Esophagus squamous epithelium (tissue), 5 donors: Measurements from ENCODE around the gene CCNL2. TPM values are rescaled to one million over a fixed set of nuclear protein-coding genes. Genes with fewer than 3 reads are reported as not detected.
"Not testable (repeated sequence)": the region's sequence is repeated elsewhere in the genome, so short reads cannot be mapped to it uniquely, and the experiment has no call there.

ENCODE experiments used
- DNase-seq: peaks from one replicate; lab custom pipeline; 2025; lab: John Stamatoyannopoulos, UW
- H3K27ac ChIP-seq, 4 donors: fragments of 200-600 bp; sonication (generic); one replicate each; pipeline ENCODE4 v1.5.1; 2016 to 2019; ENCODE audit warnings: mild to moderate bottlenecking in 1 of 4
- H3K27me3 ChIP-seq, 4 donors: fragments of 200-600 bp; sonication (generic); 1 replicate in 3 of 4; 2 replicates in 1 of 4; pipeline versions ENCODE4 v1.5.1 to v1.6.0; 2017 to 2021; ENCODE audit warnings: antibody characterized with exemption in 1 of 4
- H3K36me3 ChIP-seq, 3 donors: fragments of 200-600 bp; sonication (generic); one replicate each; pipeline ENCODE4 v1.5.1; 2016 to 2019
- H3K4me1 ChIP-seq, 3 donors: fragments of 200-600 bp; sonication (generic); one replicate each; pipeline ENCODE4 v1.5.1; 2017 to 2019
- H3K4me3 ChIP-seq, 4 donors: fragments of 200-600 bp; sonication (generic); 1 replicate in 3 of 4; 2 replicates in 1 of 4; pipeline ENCODE4 v1.5.1; 2016 to 2019; ENCODE audit warnings: mild to moderate bottlenecking in 2 of 4, moderate library complexity in 1 of 4
- H3K9me3 ChIP-seq, 3 donors: fragments of 200-600 bp; sonication (generic); one replicate each; pipeline ENCODE4 v1.5.1; 2016 to 2019
- POLR2A ChIP-seq, 4 donors: fragments of 450-650 bp; IDR thresholded peaks; one replicate each; pipeline ENCODE4 v1.6.1; 2017; ENCODE audit warnings: antibody characterized with exemption in 4 of 4, mild to moderate bottlenecking in 4 of 4, moderate library complexity in 3 of 4
- WGBS, 2 donors: methylation state at CpG; one replicate each; pipeline ENCODE4 v1.1.5; 2018; 5-methylcytosine and 5-hydroxymethylcytosine counted together
- intact Hi-C: fragments of 100-400 bp; cut with DNase I; formaldehyde crosslinking; loops from one replicate; pipeline ENCODE4 v1.15.0; 2022
- total RNA-seq, 4 donors: library from RNA; depleted of rRNA; stranded (reverse); fragments of >200 nt; gene quantifications; one replicate each; pipeline ENCODE4 v1.1.0, GENCODE V29; 2016
- TF ChIP-seq, protein P1 (sequence below), 6 experiments: fragments of 450-650 bp in 4 of 6; fragments of 200-600 bp in 2 of 6; sonication (generic) in 2 of 6; IDR thresholded peaks; one replicate each; pipeline ENCODE4 v1.5.1; 2016 to 2019; ENCODE audit warnings: antibody characterized with exemption in 6 of 6, mild to moderate bottlenecking in 4 of 6, moderate library complexity in 4 of 6
- donor health status: DM: yes; HTN: yes; CAD: no.

Gene CCNL2
- total RNA-seq, 4 donors from 2014 or later: 42.5 to 213 (median 104) TPM

DNA sequence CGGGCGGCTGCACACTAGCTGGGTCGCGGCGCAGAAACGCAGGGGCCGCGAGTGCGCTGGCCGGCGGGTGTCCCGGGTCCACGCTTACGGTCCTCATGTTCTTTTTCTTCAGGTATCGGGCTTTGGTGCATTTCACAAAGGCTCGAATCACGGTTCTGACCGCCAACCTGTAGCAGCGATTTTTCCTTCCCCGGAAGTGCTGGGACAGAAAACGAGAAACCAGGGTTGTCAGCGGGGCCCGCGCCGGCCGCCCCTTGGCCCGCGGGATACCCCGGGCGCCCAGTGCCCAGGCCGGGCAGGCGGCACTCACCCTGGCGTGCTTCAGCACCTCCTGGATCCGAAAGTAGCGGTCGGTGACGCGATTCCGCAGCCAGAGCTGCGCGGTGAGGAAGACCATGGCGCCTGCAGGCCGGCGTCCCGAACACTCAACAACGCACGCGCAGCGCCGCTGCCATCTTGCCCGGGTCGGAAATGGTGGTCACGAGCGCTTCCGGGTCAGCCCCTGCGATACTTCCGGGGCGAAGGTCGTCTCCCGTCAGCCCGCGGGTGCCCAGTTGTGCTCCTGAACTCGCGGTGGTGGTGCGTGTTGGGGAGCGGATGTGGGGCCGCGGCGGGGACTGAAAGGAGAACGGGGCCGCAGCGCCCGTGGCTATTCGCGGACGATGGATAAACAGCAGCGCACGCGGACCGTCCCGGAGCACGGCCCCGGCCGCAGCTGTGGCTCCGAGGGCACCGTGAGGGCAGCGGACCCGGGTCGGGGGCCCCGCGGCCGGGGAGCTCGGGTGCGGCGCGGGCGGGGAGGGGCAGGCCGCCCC, 7.9 kb upstream of the CCNL2 start, which contains the start of gene MRPL20:
Gene MRPL20 (minus strand): TSS at position 473 of the 815 bp plus-strand sequence. CDS start 76 bp downstream, at position 397.
- H3K9me3 ChIP-seq: no peaks in the 10 kb centered on the region
- H3K4me1 ChIP-seq: peaks cover 20 to 72% (median 30%) of the 10 kb centered on the region in 3 donors
- DNase-seq: peak; percentile 71
- 0% methylated on average over 15 of the region's 98 CpGs; no CpG with 5 or more reads in 1 of the 2 donors for WGBS, 2 donors
- TF ChIP-seq, protein P1, sequence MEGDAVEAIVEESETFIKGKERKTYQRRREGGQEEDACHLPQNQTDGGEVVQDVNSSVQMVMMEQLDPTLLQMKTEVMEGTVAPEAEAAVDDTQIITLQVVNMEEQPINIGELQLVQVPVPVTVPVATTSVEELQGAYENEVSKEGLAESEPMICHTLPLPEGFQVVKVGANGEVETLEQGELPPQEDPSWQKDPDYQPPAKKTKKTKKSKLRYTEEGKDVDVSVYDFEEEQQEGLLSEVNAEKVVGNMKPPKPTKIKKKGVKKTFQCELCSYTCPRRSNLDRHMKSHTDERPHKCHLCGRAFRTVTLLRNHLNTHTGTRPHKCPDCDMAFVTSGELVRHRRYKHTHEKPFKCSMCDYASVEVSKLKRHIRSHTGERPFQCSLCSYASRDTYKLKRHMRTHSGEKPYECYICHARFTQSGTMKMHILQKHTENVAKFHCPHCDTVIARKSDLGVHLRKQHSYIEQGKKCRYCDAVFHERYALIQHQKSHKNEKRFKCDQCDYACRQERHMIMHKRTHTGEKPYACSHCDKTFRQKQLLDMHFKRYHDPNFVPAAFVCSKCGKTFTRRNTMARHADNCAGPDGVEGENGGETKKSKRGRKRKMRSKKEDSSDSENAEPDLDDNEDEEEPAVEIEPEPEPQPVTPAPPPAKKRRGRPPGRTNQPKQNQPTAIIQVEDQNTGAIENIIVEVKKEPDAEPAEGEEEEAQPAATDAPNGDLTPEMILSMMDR (IDR thresholded peaks at IDR 0.05): peak in 1 of 6 experiments; percentile 34
- peak in 3 of 4 donors; percentile 9 to 76 (median 65) for TF ChIP-seq POLR2A (IDR thresholded peaks at IDR 0.05)
- H3K27me3 ChIP-seq: no peaks in the 10 kb centered on the region
- peak within 1 kb of the TSS; percentile 85 to 94 (median 90) for H3K27ac ChIP-seq
- peak within 1 kb of the TSS; percentile 77 to 93 (median 84) for H3K4me3 ChIP-seq
- H3K36me3 ChIP-seq: peaks cover 5 to 55% (median 24%) of the 10 kb centered on the region in 3 donors
- intact Hi-C loops: no loop called here

DNA sequence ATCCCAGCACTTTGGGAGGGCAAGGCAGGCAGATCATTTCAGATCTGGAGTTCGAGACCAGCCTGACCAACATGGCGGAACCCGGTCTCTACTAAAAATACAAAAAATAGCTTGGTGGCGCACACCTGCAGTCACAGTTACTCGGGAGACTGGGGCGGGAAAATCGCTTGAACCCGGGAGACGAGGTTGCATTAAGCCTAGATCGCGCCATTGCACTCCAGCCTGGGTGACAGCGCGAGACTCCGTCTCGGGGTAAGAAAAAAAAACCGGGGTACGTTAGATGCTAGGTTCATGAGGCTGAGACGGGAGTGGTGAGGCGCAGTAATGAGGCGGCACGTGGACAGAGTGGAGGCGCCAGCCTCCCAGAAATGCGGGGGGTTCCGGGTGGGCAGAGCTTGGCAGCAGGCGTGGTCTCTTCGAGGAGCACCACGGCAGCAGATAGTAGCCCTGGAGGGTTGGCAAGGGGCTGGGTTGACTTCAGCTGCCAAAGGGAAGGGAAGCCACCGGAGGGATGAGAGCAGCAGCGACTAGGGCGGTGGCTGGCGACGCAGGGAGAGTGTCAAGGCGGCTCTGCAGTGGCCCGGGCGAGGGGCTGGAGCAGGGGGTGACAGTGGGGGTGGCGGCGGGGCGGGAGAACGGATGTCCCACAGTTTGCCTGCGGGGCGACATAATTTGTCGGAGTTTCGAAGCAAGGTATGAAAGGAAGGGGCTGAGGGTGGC, 7.1 kb upstream of the CCNL2 start:
- Histone ChIP-seq H3K9me3 (no peaks in the 10 kb centered on the region), H3K4me1 (peaks cover 22 to 79% (median 30%) of the 10 kb centered on the region in 3 donors), H3K27me3 (no peaks in the 10 kb centered on the region), H3K4me3 (peak overlapping the region; percentile 77 to 93 (median 84)), H3K36me3 (peaks cover 5 to 62% (median 24%) of the 10 kb centered on the region in 3 donors), H3K27ac (peak overlapping the region; percentile 85 to 94 (median 90))
- WGBS, 2 donors: 34 to 51% methylated on average over 28 to 43 of the region's 43 CpGs
- intact Hi-C loops: no loop called here
- DNase-seq: no peak
- TF ChIP-seq, protein P1 (IDR thresholded peaks at IDR 0.05): no peak

DNA sequence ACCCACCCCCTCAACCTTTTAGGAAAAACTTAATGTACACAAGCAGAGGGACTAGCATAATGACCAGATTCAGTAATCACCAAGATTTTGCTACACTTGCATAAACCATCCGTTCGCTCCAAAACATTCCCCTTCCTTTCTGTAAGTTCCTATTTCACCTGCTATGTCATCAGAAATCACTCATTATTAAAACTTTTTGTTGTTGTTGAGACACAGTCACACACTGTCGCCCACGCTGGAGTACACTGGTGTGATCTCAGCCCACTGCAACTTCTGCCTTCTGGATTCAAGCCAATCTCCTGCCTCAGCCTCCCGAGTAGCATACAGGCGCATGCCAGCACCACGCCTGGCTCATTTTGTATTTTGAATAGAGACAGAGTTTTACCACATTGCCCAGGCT, 4.5 kb upstream of the CCNL2 start:
- intact Hi-C loops: no loop called here
- Histone ChIP-seq H3K4me1 (peaks cover 32 to 76% (median 36%) of the 10 kb centered on the region in 3 donors), H3K9me3 (no peaks in the 10 kb centered on the region), H3K4me3 (no peak overlapping the region), H3K27ac (no peak overlapping the region), H3K27me3 (no peaks in the 10 kb centered on the region), H3K36me3 (peaks cover 5 to 64% (median 24%) of the 10 kb centered on the region in 3 donors)
- TF ChIP-seq, protein P1 (IDR thresholded peaks at IDR 0.05): no peak
- TF ChIP-seq POLR2A (IDR thresholded peaks at IDR 0.05): no peak
- no peak for DNase-seq
- 74 to 80% methylated on average over 7 of the region's 7 CpGs for WGBS, 2 donors

DNA sequence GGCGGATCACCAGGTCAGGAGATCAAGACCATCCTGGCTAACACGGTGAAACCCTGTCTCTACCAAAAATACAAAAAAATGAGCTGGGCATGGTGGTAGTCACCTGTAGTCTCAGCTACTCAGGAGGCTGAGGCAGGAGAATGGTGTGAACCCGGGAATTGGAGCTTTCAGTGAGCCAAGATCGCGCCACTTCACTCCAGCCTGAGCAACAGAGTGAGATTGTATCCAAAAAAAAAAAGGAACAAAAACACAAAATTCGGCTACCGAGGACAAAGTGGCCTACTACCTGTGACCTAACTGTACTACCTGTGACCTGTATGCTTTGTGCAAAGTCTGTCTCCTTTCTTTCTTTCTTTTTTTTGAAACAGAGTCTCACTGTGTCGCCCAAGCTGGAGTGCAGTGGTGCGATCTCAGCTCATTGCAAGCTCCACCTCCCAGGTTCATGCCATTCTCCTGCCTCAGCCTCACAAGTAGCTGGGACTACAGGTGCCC, 3.8 kb upstream of the CCNL2 start:
- H3K9me3 ChIP-seq, DNase-seq, H3K27me3 ChIP-seq, intact Hi-C loops, H3K4me3 ChIP-seq: not testable (repeated sequence)
- Histone ChIP-seq H3K36me3 (peaks cover 5 to 66% (median 24%) of the 10 kb centered on the region in 3 donors), H3K27ac (peak overlapping the region in 1 of 4 donors; percentile 38), H3K4me1 (peaks cover 29 to 75% (median 34%) of the 10 kb centered on the region in 3 donors)
- WGBS, 2 donors: 81 to 82% methylated on average over 9 of the region's 9 CpGs

DNA sequence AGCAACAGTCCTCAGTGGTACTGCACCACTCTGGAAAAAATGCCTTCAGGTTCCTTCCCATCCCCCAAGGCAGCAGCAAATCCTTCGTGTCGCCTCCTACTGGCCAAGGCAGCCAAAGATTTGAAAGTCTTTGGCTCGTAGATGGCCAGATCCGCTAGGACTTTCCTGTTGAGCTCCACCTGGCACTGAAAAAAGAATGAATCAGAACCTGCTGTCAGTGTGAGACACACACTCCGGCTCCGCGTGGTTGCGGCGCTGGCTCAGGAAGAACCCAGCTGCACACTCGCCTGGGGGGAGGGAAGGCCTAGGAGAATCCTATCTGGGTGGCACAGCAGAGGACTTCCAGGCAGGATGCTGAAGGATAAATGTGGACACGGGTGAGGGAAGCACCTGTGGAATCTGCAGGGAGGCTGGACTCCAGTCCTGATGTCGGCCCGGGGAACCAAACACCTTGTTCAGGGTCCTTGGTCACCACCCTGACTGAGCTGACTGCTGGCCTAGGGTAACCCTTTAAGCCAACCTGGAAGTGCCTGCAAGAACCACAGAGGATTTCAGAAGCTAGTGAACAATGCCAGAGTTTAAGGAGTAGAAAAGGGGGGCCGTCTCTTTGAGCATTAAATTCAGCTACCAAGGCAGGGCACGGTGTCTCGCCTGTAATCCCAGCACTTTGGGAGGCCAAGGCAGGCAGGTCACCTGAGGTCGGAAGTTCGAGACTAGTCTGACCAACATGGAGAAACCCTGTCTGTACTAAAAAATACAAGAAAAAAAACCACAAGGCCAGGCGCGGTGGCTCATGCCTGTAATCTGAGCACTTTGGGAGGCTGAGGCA, 3.2 kb upstream of the CCNL2 start:
- Histone ChIP-seq H3K36me3 (peaks cover 5 to 73% (median 27%) of the 10 kb centered on the region in 3 donors), H3K27ac (peak overlapping the region in 2 of 4 donors; percentile 16 to 38), H3K27me3 (no peaks in the 10 kb centered on the region), H3K9me3 (no peaks in the 10 kb centered on the region), H3K4me3 (no peak overlapping the region), H3K4me1 (peaks cover 34 to 77% (median 35%) of the 10 kb centered on the region in 3 donors)
- intact Hi-C loops: no loop called here
- DNase-seq: no peak
- TF ChIP-seq, protein P1 (IDR thresholded peaks at IDR 0.05): peak; percentile 18 to 75 (median 30)
- no peak for TF ChIP-seq POLR2A (IDR thresholded peaks at IDR 0.05)
- WGBS, 2 donors: 51 to 56% methylated on average over 13 of the region's 20 CpGs
